ENCODE results near the gene FDXACB1.

FDXACB1 gene

DNA sequence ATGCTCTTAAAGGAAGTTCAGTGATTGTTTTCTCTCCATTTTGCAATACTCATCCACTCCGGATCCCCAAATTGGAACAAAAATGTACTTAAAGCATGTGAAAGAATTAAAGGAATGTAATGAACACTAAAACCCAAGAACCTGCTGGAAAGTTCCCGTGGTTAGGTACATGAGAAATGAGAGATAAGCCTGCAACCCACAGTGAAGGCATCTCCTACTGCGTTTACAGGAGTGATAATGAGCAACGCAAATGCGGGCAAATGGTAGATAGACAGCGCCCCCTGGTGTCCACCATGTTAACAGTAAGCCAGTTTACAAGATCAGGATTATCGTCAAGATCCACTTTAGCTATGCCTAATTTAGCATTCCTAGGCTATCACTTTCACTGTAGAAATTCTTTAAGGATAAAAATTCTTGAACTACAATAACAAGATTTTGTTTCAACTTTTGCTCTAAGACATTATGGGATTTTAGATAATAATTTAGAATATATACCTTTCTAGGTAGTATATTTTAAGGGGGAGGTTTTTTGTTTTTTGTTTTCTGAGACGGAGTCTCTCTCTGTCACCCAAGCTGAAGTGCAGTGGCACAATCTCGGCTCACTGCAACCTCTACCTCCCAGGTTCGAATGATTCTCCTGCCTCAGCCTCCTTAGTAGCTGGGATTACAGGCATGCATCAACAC, 37.5 kb downstream of the FDXACB1 start:
- peak; percentile 81 for DNase-seq

DNA sequence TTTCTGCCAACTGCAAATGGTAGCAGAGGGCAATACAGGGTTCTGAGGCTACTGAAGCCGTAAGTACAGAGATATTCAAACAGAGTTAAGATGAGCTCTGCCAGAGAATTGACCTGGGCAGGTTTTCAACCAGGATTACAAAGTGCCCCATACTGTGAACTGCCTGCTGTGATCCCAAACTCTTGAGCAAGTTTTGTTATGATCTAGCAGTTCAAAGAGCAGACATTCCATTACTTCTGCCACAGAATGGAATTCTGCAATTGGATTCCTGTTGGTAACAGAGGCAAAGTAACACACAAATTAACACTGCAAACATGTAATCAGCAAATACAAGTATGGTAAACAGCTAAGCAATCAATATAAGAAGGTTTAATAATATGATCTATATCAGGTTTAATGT, 38.8 kb downstream of the FDXACB1 start:
- DNase-seq: no peak

DNA sequence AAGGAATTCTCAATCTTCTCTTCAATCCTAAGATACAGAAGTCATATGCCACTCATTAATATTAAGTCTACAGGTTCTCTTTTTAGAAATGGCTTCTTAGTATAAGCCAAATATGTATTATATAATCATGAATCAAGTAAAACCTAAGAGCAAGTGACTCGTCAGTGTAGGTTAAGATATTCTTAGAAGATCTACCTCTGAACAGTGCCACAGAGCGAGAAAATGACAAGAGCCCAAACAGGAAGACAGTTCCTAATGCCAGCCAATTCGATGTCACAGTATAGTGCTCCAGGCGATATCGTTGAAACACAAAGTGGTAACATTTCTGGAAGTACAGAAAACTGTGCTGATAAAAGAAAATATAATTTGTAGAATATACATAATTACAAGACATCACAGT, 40.9 kb downstream of the FDXACB1 start:
- DNase-seq: no peak

DNA sequence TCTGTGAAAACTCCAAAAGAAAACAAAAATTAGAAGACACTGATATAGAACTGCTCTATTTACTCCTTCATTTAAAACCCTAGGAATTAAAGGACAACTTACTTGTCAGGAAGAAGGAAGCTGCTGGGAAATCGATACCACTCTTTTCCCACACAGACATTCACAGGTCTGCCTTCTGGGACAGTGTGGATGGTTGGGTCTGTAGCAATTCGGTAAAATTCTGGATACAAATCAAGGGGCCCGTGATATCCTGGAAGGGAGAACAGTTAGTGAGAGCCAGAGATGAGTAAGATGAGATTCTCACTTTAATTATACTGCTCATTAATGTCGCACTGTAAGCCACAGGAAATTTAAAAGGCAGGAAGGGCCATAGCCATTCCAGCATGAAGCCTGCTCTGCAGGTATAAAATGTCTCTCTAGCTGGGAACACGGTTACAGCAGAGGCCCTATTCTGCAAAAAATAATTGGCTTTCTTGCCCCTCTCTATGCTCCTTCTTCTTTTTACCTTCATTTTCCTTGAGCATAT, 41.5 kb downstream of the FDXACB1 start:
- no peak for DNase-seq

DNA sequence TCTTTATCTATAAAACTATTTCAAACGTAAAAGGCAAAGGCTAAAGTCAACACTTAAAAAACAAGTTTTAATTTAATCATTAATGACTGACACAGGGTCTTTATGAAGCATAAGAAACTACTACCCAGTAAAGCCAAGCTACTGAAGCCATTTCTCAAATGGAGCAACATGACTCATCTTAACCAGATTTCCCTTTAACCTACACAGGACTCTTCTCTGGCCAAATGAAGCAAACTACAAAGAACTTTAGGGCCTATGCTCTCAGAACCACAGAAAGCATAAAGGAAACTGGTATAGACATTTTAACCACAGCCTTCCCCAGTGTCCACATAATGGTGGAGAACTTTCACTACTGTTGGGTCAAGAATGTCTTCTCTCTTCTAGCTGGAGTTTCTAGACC, 42.2 kb downstream of the FDXACB1 start:
- no peak for DNase-seq

DNA sequence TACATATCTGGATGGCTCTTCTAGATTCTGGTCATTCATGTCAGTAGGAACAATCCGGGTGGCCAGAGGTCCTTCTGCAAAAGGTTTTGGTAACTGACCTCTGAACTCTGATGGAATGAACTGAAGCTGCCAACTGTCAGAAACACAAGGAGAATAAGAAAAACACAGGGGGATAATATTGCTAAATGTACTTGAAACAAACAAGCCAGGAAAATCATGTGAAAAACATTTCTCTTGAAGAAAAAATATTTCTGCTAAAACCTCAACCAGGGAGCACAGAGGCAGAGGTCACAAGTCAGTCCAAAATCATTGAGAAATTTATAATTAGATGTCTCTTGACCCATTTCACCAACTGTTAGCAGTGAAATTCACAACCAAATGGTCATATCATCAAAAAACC, 42.8 kb downstream of the FDXACB1 start:
- DNase-seq: no peak

DNA sequence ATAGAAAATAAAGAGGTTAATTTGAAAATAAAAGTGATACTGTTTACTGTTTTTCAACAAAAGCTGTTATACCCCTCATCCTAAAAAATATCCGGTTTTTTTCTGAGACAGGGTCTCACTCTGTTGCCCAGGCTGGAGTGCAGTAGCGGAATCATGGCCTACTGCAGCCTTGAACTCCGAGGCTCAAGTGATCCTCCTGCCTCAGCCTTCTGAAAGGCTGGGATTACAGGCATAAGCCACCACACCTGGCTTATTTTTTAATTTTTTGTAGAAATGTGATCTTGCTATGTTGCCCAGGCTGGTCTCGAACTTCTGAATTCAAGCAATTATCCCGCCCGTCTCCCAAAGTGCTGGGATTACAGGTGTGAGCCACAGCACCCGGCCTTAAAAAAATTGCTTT, 43.3 kb downstream of the FDXACB1 start:
- DNase-seq: no peak

DNA sequence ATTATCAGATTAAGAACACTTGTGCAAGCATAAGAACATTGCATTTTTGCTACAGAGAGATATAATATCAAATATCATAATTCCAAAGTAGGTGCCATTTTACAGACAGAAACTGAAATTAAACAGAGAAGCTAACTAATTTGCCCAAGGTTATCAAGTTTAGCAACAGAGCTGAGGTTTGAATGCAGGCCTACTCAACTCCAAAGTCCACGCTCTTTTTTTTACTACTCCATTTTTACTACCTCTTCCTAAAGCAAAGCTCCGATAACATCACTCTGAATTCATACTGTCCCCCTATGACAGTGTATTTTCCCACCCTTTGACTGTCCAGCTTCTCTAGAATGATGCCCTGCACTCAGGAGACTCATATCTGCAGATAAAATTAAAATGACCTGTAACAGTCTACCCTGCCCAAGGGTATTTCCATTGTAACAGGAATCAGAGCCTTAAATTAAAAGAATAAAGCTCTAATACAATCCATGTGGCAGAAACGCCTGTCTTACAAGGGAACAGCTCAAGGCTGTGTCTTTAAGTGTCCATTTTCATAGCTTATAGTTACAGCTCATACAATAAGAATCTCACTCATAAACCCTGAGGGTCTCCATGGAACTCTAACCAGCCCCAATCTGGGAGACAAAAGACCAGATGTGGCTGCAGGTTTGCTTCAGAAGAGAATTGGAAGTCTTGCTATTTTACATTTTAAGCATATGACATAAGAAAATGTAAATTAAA, 44.4 kb downstream of the FDXACB1 start:
- DNase-seq: no peak

DNA sequence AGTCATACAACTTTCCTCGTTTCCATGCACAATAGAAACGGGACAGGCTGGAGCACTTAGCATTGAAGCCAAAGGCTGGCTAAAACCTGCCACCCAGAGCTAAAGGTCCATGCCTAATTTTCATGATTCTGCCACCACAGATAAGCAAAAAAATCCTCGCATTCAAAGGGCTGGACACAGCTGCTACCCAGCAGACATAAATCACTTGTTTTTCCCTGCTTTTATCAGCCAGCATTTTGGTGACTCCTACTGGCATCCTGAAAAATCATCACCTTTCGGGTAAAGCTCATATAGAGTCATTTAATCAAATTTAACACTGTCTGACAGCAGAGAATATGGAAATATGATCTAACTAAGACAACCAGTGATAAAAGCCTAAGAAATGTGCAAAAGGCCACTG, 45.4 kb downstream of the FDXACB1 start:
- no peak for DNase-seq

DNA sequence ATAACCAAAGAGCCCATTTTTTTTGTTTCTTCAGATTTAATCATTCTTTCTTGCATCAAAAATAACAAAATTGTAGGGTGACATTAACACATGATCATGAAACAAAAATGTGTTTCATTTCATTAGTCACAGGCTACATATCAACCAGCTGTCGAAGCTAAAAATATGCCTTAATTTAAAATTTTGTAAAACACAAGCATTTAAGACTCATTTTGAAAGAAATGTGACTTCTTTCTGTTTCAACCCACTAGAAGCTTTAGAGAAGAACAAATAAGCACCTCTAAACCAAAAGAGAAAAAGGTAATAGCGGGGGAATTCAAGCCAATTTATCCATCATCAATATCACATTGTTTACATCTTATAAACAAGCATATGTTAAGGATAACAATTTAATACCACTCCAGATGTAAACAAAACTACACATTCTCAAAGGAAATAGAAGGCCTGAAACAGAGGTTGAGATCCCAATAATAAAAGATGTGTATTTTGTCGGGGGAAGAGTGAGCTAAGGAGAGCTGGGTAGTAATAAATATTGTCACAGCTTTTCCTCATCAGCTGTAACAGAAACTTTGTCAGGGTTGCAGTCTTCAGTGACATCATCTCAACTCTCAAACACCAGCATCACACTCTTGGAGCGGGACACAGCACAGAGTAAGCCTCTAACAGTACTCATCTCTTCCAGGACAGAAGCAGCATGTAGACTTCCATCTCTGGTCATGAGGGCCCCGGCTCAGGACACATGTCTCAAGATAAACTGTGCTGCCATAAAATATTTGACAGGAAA, 49.6 kb downstream of the FDXACB1 start:
- DNase-seq: no peak

DNA sequence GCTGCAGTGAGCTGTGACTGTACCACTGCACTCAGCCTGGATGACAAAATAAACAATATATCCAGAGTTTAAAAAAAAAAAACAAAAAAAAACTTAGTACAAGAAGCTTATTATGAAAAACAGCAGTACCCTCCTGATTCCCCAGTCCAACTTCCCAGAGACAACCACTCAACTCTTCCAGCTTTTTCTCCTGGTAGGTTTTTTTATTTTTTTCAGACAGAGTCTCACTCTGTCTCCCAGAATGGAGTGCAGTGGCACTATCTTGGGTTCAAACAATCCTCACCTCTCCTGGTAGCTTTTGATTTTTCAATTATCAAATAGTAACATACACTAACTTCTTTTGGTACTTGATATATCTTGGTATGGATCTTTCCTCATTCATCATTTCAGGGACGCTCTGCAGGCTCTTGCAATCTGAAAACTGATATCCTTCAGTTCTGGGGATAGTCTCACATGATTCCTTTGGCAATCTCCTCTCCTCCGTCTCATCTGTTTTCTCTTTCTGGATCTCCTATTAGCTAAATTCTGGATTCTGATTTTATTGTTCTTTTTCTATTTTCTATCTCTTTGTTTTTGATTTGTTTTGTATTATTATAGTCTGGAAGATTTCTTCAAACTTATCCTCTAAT, 52.5 kb downstream of the FDXACB1 start:
- no peak for DNase-seq
